NCI-H748 treated with DMSO at 0.1 percent for 48 hours (cell line): ENCODE results near the gene COL7A1.

Experiments used
- DNase-seq: peaks from one replicate; lab custom pipeline; 2025; lab: John Stamatoyannopoulos, UW

Gene COL7A1

GRCh38 chr3:48591886-48592518 is 3.1 kb downstream of the COL7A1 start:
- DNase-seq, result no peak

- no peak for DNase-seq
These were observed 3.7 kb downstream of the COL7A1 start for GRCh38 chr3:48591436-48591835.

- no peak for DNase-seq
These were observed 6.9 kb downstream of the COL7A1 start for GRCh38 chr3:48588230-48588629.

GRCh38 chr3:48587686-48588085 is 7.4 kb downstream of the COL7A1 start:
- DNase-seq, result no peak

GRCh38 chr3:48585411-48585810 is 9.7 kb downstream of the COL7A1 start:
- DNase-seq, result no peak

GRCh38 chr3:48584836-48585235 is 10.3 kb downstream of the COL7A1 start:
- DNase-seq, result no peak

GRCh38 chr3:48581621-48582481 is 13.3 kb downstream of the COL7A1 start:
- no peak for DNase-seq

GRCh38 chr3:48576647-48577046 is 18.5 kb downstream of the COL7A1 start:
- no peak for DNase-seq

GRCh38 chr3:48575366-48575765 is 19.8 kb downstream of the COL7A1 start:
- no peak for DNase-seq

GRCh38 chr3:48573973-48574585 is 21.1 kb downstream of the COL7A1 start:
- DNase-seq, result no peak

GRCh38 chr3:48572517-48572916 is 22.6 kb downstream of the COL7A1 start:
- no peak for DNase-seq

- no peak for DNase-seq
These were observed 23.2 kb downstream of the COL7A1 start for GRCh38 chr3:48571938-48572337.

GRCh38 chr3:48569808-48570450 is 25.2 kb downstream of the COL7A1 start:
- DNase-seq, result no peak

GRCh38 chr3:48569400-48569799 is 25.7 kb downstream of the COL7A1 start:
- no peak for DNase-seq

- no peak for DNase-seq
These were observed 26.7 kb downstream of the COL7A1 start for GRCh38 chr3:48568476-48568875.

- no peak for DNase-seq
These were observed 27.6 kb downstream of the COL7A1 start for GRCh38 chr3:48567500-48567899.

- DNase-seq, result no peak
These were observed 28.0 kb downstream of the COL7A1 start for GRCh38 chr3:48567090-48567489.

GRCh38 chr3:48566401-48566760 is 28.7 kb downstream of the COL7A1 start:
- DNase-seq, result no peak

- no peak for DNase-seq
These were observed 29.3 kb downstream of the COL7A1 start for GRCh38 chr3:48565591-48566400.

- DNase-seq, result no peak
These were observed 29.9 kb downstream of the COL7A1 start for GRCh38 chr3:48565186-48565585.

- no peak for DNase-seq
These were observed 30.5 kb downstream of the COL7A1 start for GRCh38 chr3:48564667-48565066.

GRCh38 chr3:48564022-48564421 is 31.1 kb downstream of the COL7A1 start:
- no peak for DNase-seq
